LNCaP clone FGC (cell line): Measurements from ENCODE around the gene RAB8A.

ENCODE experiments used
- DNase-seq: peaks from one replicate; pipeline ENCODE4 v3.0.0-alpha.2; 2011; ENCODE audit warnings: low read depth
- H3K4me3 ChIP-seq: 2 replicates; pipeline ENCODE4 v1.5.1; 2011; ENCODE audit warnings: mild to moderate bottlenecking, low read depth, low read length, control low read depth
- TF ChIP-seq, protein P1 (sequence below): IDR thresholded peaks from 2 replicates; pipeline ENCODE4 v1.5.1; 2012; ENCODE audit warnings: mild to moderate bottlenecking; ENCODE audit not compliant: control insufficient read depth, insufficient read depth; ENCODE audit errors: extremely low read depth

RAB8A gene

DNA sequence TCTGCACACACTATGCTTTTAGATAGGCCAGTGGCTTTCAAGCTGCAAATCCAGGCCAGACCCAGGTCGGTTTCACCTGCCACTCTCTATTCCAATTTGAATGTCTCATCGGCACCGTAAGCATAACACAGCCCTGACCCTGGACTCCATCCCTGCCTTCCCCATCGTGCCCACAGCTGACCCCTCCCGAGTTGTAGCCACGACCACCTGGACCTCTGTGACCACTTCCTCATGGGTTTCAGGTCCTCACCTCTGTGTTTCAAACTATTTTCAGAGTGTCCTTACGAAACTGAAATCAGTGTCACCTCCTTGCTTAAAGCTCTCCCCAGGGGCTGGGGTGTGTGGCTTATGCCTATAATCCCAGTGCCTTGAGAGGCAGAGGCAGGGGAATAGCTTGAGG is 22.8 kb downstream of the RAB8A start:
- no peak for DNase-seq
- TF ChIP-seq, protein P1, sequence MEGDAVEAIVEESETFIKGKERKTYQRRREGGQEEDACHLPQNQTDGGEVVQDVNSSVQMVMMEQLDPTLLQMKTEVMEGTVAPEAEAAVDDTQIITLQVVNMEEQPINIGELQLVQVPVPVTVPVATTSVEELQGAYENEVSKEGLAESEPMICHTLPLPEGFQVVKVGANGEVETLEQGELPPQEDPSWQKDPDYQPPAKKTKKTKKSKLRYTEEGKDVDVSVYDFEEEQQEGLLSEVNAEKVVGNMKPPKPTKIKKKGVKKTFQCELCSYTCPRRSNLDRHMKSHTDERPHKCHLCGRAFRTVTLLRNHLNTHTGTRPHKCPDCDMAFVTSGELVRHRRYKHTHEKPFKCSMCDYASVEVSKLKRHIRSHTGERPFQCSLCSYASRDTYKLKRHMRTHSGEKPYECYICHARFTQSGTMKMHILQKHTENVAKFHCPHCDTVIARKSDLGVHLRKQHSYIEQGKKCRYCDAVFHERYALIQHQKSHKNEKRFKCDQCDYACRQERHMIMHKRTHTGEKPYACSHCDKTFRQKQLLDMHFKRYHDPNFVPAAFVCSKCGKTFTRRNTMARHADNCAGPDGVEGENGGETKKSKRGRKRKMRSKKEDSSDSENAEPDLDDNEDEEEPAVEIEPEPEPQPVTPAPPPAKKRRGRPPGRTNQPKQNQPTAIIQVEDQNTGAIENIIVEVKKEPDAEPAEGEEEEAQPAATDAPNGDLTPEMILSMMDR, result no peak
- H3K4me3 ChIP-seq, result no peak overlapping the region

DNA sequence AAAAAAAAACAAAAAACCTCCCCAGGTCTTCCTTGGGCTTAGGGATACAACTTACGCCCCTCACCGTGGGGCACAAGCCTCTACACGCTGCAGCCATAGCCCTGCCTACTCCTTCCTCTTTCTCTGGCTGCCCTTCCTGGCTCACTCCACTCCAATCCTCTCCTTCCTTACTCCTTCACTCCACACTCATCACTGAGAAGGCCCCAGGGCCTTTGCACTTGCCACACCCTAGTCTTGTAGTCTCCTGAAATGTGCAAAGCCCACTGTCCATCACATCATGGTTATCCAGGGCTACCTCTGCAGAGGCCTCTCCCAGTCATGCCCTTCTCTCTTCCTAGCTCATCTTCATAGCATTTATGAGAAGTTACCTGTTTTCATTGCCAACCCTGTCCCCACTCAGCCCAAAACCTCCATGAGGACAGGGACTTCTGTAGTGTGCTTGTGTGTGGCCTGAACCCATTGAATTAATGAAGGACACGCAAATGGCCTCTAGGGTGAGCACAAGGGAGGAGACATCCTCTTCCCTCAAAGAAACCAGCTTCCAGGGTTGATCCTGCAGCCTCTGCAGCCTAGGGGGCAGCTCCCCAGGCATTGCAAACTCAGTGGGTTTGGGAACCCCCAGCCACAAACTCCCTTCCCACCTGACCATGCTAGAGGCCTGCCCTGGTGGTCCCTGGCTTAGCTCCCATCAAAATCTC is 23.9 kb downstream of the RAB8A start:
- DNase-seq, result no peak
- TF ChIP-seq, protein P1, result no peak
- H3K4me3 ChIP-seq, result no peak overlapping the region

DNA sequence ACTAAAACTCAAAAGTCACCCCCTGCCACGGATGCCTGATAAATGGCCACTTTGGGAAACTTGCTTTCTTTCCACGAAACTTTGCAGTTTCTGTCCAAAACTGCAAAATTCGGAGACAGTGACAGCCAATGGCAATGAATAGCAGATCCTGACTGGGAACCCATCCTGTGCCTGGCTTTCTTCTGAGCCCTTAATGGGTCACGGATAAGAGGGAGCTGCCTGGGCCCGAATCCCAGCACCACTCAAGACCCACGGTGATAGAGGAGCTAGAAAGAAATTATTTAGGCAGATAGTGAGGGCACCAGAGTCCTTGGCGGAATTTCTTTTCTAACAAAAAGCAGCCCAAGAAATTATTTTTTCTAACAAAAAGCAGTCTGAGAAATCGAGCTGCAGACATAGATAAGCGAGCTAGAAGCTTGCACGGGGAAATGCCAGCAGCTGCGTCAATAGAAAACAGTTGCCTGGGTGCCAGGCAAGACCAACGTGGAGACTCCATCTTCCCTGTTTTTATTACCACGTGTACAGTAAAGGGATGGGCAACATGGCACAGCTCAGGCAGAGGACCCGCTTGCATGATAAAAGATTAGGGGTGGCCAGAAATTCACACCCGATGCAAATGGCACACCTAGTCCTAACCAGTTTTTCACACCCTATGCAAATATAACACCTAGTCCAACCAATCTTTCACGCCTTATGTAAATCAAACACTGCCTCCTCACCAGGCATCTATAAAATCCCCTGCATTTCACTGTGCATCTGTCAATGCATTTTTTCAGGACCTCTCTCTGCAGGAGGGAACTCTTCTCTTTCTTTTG is 24.7 kb downstream of the RAB8A start:
- TF ChIP-seq, protein P1, result no peak
- no peak for DNase-seq
- no peak overlapping the region for H3K4me3 ChIP-seq

DNA sequence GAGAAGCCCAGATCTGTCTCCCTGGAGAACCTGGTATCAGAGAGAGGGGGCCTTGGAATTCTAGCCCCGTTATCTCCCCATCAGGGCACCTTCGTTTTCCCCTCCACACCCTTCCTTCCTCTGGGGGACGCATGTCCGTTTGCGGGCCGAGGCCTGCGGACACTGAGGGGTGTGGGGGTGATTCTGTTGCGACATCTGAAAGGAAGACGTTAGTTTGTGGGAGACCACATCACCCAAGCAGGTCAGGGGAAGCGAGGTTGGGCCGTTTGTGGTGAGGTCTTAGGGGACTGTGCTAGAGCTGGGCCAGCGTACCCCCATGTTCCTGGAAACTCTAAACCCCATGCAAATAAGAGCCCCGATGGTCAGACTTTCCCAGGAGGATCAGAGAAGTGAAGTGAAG is 28.1 kb downstream of the RAB8A start:
- H3K4me3 ChIP-seq, result no peak overlapping the region
- TF ChIP-seq, protein P1, result no peak
- DNase-seq, result no peak

DNA sequence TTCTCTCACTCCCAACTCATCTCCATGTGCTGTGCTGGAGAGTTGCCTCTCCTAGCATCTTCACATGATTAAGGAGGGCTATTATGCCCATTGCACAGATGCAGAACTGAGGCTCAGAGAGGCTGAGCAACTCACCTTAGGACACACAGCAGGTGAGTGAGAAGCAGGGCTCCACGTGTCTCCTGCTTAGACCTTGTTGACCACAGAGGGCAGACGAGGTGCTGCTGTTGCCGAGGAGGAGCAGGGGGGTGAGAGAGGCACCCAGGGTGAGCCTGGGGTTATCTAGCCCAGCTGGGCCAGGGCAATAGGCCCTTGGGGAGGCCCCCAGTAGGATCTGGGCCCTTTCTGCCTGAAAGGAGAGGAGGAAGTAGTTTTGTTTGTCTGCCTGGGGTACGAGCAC is 29.4 kb downstream of the RAB8A start:
- H3K4me3 ChIP-seq, result no peak overlapping the region
- no peak for DNase-seq
- TF ChIP-seq, protein P1, result no peak

DNA sequence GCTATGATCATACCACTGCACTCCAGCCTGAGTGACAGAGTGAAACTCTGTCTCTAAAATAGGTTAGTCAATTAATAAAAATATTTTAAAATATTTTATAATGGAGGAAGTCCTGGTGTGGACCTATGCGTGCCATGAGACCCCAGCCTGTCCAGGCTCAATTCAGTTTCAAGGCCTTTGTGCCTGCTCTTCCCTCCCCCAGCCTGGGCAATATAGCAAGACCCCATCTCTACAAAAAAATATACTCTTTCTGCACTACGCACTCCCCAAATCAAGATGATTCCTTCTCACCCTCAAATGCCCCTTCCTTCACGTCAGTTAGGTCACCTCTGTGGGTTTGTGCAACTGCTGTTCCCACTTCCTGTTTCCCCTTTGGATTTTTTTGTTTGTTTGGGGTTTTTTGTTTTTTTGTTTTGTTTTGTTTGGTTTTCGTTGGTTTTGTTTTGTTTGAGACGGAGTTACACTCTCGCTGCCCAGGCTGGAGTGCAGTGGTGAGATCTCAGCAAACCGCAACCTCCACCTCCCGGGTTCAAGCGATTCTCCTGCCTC is 30.4 kb downstream of the RAB8A start:
- no peak for DNase-seq
- TF ChIP-seq, protein P1, result no peak

More for the DNA sequence above, 30.4 kb downstream of the RAB8A start:
- H3K4me3 ChIP-seq, result no peak overlapping the region
